H1 (cell line): ENCODE results near the gene CRTAC1.

Source experiments
- ASH2L ChIP-seq: fragments of 200-600, 300-600 bp; sonication (generic); IDR thresholded peaks from one replicate; pipeline ENCODE4 v1.7.1; 2017; ENCODE audit warnings: low read length
- CTCF ChIP-seq, 3 experiments: IDR thresholded peaks; 1 replicate in 2 of 3; 2 replicates in 1 of 3; pipeline versions ENCODE4 v1.5.1 to v1.6.1; 2011; ENCODE audit warnings: low read length in 3 of 3, mild to moderate bottlenecking in 3 of 3, inconsistent platforms in 2 of 3, low read depth in 1 of 3, moderate library complexity in 1 of 3; ENCODE audit not compliant: insufficient read depth in 1 of 3; ENCODE audit errors: control extremely low read depth in 1 of 3
- JUND ChIP-seq: IDR thresholded peaks from 2 replicates; pipeline ENCODE4 v1.6.1; 2011; ENCODE audit warnings: mild to moderate bottlenecking, improper control_type of control experiment, low read length
- MAFK ChIP-seq: IDR thresholded peaks from 2 replicates; pipeline ENCODE4 v1.6.1; 2012; ENCODE audit warnings: low read depth, mild to moderate bottlenecking, improper control_type of control experiment, low read length
- POLR2A ChIP-seq, 2 experiments: IDR thresholded peaks; 1 replicate in 1 of 2; 2 replicates in 1 of 2; pipeline ENCODE4 v1.6.1; 2011; ENCODE audit warnings: low read depth in 2 of 2, low read length in 2 of 2, mild to moderate bottlenecking in 2 of 2; ENCODE audit errors: control extremely low read depth in 1 of 2
- POLR2AphosphoS5 ChIP-seq: IDR thresholded peaks from 2 replicates; pipeline ENCODE4 v1.6.1; 2011; ENCODE audit warnings: low read depth, low read length
- SIRT6 ChIP-seq: IDR thresholded peaks from one replicate; pipeline ENCODE4 v1.7.1; 2012; ENCODE audit warnings: low read length, inconsistent platforms
- SP1 ChIP-seq: IDR thresholded peaks from 2 replicates; pipeline ENCODE4 v1.6.1; 2011; ENCODE audit warnings: low read depth, low read length
- USF2 ChIP-seq: IDR thresholded peaks from 2 replicates; pipeline ENCODE4 v1.6.1; 2011; ENCODE audit warnings: low read length, improper control_type of control experiment
- ZNF274 ChIP-seq: IDR thresholded peaks from 2 replicates; pipeline ENCODE4 v1.7.0; 2012; ENCODE audit warnings: low read length, borderline replicate concordance; ENCODE audit errors: extremely low read depth
- TF ChIP-seq, protein P1 (sequence below): IDR thresholded peaks from 2 replicates; pipeline ENCODE4 v1.6.1; 2012; ENCODE audit warnings: low read length, inconsistent platforms

GRCh38 chr10:97991871-97992270 lies 38.5 kb downstream of the CRTAC1 start:
- no peak for TF ChIP-seq POLR2AphosphoS5
- TF ChIP-seq, protein P1, sequence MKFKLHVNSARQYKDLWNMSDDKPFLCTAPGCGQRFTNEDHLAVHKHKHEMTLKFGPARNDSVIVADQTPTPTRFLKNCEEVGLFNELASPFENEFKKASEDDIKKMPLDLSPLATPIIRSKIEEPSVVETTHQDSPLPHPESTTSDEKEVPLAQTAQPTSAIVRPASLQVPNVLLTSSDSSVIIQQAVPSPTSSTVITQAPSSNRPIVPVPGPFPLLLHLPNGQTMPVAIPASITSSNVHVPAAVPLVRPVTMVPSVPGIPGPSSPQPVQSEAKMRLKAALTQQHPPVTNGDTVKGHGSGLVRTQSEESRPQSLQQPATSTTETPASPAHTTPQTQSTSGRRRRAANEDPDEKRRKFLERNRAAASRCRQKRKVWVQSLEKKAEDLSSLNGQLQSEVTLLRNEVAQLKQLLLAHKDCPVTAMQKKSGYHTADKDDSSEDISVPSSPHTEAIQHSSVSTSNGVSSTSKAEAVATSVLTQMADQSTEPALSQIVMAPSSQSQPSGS, result 0 out of 2 replicates have a peak, but pooled peaks have one; percentile 47
- no peak for TF ChIP-seq SIRT6
- no peak for TF ChIP-seq ASH2L
- no peak for TF ChIP-seq CTCF (IDR thresholded peaks at IDR 0.05; ENCODE audit: control extremely low read depth in 1 of 3, insufficient read depth in 1 of 3, low read depth in 1 of 3, low read length in 3 of 3)
- no peak for TF ChIP-seq POLR2A (IDR thresholded peaks at IDR 0.05; ENCODE audit: control extremely low read depth in 1 of 2, low read depth in 2 of 2, low read length in 2 of 2)
- TF ChIP-seq JUND, result no peak
- no peak for TF ChIP-seq USF2
- no peak for TF ChIP-seq MAFK
- TF ChIP-seq ZNF274, result no peak
- TF ChIP-seq SP1, result no peak
